HG03521 (cell line): Measurements from ENCODE around the gene GAPDHS.
A peak's percentile ranks its signal among the peaks of the same experiment; 100 is the strongest.

ENCODE experiments used
- ATAC-seq: cut with Tn5 transposase; IDR thresholded peaks from one replicate; pipeline ENCODE4 v1.9.1; 2021; ENCODE audit warnings: mild to moderate bottlenecking, moderate library complexity; ENCODE audit not compliant: unreplicated experiment

The GAPDHS gene

DNA sequence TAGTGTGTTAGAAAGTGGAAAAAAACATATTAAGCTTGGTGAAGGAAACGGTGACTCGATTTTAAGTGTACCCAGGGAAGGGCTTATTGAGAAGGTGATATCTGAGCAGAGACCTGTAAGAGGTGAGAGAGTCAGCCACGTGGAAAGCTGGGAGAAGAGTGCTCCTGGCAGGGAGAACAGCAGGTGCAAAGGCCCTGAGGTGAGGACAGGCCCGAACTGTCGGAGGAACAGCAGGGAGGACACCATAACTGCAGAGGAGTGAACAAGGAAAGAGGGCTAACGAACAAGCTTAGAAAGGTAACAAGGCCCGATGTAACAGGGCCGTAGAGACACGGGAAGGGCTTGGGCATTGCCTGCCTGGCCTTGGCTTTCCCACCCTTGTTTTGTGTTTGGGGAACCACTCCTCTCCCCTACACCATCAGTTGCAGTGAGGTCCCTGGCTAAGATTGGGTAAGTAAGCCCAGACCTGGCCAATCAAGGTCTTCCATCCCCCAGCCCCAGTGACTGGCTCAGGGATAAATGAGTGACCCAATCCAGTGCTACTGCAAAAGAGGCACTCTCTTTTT is 22.9 kb downstream of the GAPDHS start:
- ATAC-seq, result no peak

DNA sequence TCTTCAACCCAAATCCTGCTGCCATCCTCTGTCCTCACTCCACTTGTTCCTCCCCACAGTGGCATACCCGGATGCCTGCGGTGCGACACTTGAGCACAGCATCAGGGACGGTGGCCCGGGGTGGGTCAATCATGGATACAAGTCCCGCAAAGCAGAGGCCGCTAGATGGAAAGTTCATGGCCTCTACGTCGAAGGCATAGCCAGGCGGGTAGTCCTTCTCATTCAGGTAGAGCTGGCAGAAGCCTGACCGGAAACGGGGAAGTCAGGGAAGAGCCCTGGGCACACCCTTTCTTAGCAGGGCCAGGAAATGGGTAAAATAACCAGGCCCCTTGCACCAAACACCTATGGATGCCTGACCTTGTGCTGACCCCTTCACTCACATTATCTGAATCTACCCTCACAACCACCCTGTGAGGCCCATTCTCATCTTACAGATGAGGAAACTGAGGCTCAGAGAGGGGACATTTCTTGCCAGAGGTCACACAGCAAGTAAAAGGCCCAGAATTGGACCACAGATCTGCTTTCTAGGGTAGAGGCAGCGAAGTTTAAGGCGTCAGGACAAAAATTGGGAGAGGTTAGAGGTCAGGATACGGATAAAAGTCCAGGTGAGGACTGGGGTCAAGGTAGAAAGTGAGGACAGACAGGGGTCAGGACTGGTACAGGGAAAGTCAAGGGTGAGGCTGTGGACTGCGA is 23.7 kb downstream of the GAPDHS start:
- ATAC-seq, result no peak

DNA sequence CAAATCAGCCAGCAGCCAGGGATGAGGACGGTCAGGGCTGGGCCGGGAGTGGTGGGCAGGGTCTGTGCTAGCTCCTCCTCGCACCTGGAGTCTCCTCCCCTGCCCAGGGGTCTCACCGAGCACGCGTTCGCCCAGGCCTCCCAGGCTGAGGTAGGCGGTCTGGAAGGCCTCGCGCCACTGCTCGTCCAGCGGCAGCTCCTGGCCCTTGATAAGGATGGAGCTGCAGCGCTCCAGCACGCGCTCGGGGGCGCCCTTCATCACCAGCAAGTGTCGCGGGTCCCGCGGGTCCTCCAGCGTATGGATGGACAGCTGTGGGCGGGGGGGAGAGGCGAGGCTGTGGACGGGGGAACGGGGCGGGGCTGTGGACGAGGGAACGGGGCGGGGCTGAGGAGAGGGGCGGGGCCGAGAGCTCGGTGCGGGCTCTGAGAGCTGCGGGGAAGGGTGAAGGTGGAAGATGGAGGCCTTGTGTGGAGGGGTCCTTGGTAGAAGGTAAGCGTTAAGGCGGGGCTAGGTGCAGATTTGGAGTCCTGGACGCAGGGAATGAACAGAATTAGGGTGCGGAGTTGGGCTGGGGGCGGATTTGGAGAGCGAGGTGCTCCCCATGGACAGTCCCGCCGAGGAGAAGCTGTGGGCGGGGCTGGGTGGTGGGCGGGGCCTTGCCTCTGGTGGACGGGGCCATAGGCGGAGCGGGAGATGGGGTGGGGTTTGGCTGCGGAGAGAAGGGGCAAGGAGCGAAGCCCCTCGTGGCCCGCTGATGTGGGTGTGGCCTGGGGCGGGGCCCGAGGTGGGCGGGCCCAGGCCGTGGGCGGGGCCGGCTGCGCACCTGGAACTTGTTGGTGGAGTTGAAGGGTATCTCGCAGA is 24.5 kb downstream of the GAPDHS start:
- no peak for ATAC-seq

DNA sequence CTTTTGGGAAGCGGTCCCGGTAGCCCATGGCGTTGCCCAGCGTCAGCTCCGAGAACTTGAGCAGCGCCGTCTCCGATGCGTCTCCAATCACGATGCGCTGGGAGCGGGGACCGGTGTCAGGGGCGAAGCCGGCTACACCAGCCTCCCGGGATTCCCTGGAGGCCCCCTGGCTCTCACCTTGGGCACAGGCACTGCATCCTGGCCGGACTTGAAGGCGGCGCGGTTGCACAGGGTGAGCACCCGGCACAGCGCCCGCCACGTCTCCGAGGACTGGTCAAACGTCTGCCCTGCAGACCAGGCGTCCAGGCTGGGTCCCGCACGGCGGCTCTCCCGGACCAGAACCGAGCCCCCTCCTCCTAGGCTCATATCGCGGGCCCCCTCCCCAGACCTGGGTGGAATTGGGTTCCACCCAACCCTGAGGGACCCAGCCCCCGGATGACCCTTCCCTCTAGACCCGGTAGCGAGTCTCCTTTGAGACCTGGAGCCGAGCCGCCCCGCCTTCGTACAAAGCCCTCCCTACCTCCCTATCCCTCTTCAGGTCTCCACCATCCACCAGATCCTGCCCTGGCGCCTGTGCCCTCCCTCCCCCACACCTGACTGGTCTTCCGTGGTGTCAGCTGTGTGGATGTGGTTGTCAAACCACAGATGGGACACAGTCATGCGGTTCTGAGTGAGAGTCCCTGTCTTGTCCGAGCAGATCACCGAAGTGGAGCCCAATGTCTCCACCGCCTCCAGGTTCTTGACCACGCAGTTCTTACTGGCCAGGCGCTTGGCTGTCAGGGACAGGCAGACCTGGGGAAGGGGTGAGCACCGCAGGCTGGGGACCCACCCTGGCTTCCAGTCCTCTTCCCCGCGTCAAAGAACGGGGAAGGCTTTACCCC is 25.4 kb downstream of the GAPDHS start:
- no peak for ATAC-seq

DNA sequence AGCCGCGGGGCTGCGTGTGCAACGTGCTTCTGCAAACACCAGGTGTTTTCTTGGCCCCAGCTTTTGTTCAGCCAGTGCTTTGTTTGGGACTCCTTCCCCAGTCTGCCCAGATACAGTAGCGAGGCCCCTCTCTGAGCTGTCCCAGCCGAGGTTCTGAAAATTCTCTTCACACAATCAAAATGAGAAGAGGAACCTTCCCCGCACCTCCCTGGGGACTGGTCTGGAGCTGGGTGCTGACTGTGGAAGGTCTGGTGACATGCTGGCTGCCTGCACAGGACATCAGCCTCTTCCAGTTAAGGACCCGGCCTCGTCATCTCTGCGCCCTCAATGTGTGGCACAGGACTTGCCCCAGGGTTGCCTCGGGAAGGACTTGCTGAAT is 26.0 kb downstream of the GAPDHS start:
- ATAC-seq, result peak; percentile 50

DNA sequence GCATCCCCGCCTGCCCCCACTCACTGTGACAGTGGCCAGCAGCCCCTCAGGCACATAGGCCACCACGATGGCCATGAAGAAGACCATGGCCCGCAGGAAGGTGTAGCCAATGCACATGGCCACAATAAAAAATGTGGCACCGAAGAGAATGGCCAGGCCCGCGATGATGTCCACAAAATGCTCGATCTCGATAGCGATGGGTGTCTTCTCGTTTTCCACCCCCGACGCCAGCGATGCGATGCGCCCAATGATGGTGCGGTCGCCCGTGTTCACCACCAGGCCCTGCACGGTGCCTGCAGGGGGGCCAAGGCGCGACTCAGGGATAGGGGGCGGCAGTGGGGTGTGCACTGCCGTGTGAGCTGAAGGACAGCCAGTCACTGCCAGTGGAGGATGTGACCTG is 26.5 kb downstream of the GAPDHS start:
- ATAC-seq, result no peak

DNA sequence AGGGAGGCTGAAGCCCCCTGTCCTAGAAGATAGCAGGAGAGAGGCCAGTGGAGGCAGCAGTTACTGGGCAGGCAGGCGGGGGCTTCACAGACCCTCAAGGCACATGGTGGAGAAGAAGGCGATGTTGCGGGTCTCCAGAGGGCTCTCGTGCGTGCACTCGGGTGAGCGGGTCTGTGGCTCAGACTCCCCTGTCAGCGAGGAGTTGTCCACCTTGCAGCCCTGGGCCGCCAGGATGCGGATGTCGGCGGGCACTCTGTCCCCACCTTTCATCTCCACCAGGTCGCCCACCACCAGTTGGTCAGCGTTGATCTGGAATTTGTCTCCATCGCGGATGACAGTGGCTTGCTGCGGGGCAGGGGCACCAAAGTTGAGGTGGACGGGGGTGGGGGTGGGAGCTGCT is 27.0 kb downstream of the GAPDHS start:
- ATAC-seq, result no peak

DNA sequence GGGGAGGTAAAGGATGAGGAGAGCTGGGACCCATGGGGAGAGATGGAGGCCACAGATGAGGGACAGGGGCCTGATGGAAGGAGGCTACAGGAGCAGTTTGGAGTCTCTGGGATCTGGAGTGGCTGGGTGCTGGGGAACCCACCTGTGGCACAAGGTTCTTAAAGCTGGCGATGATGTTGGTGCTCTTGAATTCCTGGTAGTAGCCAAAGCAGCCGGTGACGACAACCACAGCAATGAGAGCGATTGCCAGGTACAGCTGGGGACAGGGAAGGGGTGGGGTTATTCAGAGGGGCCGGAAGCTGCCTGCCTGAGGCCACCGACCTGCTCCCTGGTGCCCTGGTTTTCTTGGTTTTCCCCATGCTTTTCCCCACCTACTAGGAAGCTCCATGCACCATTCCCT is 27.4 kb downstream of the GAPDHS start:
- no peak for ATAC-seq

DNA sequence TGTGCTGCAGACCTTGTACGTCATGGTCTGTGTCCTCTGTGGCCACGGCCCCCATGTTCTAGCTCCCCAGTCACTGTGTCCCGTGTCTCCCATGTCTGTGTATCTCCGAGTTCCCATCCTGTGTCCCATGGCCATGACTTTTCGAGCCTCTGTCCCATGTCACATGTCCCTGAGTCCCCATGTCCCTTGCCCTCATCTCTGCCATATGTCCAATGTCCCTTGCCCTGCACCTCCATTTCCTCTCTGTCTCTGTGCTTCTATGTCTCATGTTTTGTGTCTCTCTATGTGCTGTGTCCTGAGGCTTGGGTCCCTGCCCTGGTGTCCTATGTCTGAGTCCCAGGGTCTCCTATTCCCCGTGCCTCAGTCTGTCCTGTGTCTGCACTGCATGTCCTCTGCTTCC is 28.2 kb downstream of the GAPDHS start:
- ATAC-seq, result no peak

DNA sequence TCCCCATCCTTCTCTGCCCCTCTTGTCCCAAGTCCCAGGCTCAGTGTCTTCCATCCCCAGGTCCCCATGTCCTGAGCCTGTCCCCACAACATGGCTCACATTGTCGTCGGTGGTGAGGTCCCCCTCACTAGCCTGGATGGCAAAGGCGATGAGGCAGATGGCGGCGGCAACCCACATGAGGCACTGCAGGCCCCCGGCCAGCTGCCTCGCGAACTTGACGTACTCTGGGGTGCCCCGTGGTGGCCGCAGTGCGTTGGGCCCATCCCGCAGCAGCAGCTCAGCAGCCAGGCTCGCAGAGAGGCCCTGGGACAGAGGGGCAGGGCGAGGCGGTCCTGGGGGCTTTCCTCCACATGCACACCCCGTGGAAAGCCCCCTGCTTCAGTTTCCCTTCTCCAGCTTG is 29.1 kb downstream of the GAPDHS start:
- no peak for ATAC-seq

DNA sequence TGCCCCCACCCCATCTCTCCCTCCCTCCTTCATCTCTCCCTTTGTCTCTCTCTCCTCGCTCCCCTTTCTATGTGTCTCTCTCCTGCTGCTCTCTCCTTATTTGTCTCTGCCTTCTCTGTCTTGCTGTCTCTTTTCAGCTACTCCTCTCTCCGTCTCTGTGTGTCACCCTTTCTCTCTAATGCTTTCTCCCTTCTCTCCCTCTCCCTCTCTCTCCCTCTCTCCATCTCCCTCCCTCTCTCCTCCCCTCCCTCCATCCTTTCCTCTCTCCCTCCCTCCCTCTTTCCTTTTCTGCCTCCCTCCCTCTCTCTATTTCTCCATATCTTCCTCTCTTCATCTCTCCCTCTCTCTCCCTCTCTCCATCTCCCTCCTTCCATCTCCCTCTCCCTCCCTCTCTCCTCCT is 29.5 kb downstream of the GAPDHS start:
- no peak for ATAC-seq

DNA sequence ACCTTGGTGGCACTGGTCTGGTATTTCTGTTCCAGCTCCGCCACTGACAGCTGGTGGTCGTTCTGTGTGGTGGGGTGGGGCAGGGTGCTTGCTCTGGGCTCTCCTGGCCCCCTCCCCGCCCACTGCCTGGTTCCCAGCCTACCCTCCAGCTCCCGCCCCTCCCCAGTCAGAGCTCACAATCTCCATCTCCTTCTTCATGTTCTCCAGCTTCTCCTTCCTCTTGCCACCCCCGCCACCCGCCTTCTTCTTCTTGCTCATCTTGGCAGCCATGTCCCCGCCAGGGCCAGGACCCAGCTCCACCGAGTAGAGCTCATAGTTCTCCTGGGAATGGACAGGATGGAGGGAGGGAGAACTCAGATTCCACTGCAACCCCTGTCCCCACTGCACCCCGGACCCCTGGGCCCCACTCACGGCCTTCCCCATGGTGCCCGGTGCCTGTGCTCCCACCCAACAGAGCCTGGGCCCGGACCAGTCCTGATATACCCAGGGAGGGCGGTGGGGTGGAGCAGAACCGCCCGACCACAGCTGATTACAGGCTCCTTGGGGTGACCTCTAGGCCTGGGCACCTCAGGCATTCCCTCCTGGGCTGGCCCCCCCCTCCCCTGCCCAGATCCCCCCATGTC is 30.1 kb downstream of the GAPDHS start, which contains the start of gene ATP4A:
TSS of gene ATP4A (minus strand) at position 452 of the 623 bp plus-strand sequence. CDS start at position 423, 29 bp downstream.
- ATAC-seq, result no peak

DNA sequence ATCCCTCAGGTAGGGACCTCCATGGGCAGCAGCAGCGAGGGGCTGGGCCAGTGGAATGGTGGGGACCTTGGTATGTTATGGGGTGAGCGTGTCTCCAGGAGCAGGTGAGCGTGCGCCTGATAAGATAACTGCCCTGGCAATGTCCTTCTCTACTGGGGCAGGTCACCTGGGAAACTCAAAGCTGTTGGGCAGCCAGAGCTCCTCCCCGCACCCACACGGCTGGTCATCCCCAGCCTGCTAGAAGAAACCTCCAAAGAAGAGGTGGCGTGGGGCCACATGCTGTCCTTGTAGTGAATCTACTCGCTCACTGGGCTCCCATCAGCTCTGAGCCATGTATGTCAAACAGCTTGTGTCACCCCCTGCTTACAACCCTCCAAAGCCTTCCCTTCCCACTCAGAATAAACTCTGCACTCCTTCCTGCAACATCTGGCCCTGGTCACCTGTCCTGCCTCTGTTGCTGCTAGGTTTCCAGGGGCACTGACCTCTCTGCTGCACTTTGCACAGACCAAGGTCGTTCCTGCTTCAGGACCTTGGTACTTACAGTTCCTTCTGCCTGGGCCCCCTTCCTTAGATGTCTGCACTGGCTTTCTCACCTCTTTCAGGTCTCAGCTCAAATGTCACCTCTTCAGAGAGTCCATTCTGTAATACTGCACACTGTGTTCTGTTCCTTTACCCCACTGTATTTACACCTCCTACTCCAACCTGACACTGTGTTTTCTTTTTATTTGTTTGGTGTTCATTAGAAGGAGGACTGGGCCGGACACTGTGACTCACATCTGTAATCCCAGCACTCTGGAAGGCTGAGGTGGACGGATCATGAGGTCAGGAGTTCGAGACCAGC is 32.0 kb downstream of the GAPDHS start:
- no peak for ATAC-seq

DNA sequence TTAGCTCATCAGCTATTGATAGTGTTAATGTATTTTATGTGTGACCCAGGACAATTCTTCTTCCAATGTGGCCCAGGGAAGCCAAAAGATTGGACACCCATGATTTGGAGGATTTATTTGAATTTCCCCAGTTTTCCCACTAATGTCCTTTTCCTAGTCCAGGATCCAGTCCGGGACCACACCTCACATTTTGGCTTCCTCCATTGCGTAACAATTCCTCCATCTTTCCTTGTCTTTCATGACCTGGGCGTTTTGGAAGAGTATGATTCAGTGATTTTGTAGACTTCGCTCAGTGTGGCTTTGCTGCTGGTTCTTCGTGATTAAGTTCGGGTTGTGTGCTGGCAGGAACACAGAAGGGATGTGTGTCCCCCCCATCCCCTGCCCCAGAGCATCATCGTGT is 33.5 kb downstream of the GAPDHS start:
- ATAC-seq, result no peak

DNA sequence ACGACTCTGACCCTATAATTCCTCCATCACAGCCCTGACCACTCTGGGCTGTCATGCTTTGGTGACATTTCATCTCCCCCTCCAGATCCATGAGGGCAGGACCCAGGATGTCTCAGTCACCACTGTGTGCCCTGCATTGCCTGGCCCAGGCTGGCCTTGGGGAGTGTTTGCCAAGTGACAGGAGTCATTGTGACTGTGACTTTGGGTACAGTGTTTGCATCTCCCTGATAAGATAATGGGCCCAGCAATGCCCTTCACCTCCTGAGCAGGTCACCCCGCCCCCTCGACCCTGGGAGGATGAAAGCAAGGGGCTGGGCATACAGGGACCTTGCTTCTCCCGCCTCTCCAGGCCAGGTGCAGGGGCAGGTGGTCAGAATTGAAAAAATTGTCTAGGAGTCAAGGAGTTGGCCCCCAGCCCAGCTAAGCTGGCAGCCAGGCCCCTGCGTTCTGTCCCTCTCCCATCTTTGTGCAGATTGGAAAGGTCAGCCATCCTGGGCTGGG is 36.1 kb downstream of the GAPDHS start:
- no peak for ATAC-seq

DNA sequence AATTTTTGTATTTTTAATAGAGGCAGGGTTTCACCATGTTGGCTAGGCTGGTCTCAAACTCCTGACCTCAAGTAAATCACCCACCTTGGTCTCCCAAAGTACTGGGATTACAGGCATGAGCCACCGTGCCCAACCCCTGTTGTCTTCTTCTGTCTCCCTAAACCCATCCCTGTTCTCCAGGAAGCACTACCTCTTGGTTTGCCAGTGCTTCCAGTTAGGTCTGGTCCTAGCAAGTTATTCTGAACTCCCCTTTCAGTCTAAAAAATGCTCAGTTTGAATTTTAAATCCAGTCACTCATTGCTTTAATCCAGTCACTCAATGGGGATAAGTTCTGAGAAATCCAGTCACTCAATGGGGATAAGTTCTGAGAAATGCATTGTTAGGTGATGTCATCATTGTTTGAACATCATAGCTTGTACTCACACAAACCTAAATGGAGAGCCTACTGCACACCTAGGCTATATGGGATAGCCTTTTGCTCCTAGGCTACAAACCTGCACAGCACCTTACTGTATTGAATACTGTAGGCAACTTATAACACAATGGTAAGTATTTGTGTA is 38.2 kb downstream of the GAPDHS start:
- no peak for ATAC-seq

DNA sequence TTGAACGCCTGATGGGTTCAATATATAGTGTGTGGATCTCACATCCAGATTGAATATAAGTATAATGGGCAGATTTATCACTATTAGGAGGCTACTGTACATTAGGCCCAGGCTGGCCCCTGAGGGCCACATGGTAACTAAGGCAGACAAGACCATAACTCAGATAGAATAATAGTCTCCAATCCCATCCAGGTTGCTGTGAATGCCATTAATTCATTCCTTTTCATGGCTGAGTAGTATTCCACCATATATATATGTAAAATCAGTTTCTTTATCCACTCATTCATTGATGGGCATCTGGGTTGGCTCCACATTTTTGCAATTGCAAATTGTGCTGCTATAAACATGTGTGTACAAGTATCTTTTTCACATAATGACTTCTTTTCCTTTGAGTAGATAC is 44.7 kb downstream of the GAPDHS start:
- ATAC-seq, result no peak

DNA sequence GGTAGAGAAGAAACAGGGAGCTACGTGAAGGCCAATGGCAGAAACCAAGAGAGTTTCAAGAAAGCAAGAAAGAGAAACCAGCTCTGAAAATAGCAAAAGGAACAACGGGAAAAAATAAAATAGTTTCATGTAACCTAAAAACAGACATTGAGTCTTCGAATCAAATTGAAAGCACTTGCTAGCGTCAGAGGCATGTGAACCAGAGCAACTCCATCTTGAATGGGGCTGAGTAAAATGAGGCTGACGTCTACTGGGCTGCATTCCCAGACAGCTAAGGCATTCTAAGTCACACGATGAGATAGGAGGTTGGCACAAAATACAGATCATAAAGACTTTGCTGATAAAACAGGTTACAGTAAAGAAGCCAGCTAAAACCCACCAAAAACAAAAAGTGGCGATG is 45.5 kb downstream of the GAPDHS start:
- ATAC-seq, result no peak

DNA sequence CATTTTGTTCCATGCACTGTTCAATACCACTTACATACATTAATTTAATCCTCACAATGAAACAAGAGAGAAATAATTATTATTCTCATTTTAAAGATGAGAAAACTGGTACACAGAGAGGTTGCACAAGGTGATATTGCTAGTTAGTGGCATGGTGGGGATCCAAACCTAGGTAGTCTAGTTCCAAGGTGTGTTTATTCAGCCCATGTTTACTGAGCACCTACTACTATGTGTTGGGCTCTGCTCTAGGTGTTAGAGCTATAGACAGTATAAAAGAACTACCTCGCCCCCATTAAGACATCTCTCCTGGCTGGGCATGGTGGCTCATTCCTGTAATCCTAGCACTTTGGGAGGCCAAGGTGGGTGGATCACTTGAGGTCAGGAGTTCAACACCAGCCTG is 49.5 kb downstream of the GAPDHS start:
- no peak for ATAC-seq
